Measurements from ENCODE around the gene MAP3K13. TPM values are rescaled to one million over a fixed set of nuclear protein-coding genes. Genes with fewer than 3 reads are reported as not detected.

Gene MAP3K13
- total and polyA plus RNA-seq, 2 donors = 16.4 to 33.5 TPM

GRCh38 chr3:185330644-185331043, 32.3 kb upstream of the MAP3K13 start:
- no peak for DNase-seq (ENCODE audit: extremely low spot score)
- H3K27ac ChIP-seq (ENCODE audit: low read depth) = no peak overlapping the region
- WGBS = 93% methylated on average over 3 of the region's 3 CpGs

GRCh38 chr3:185332026-185332735, 30.8 kb upstream of the MAP3K13 start:
- Histone ChIP-seq H3K4me3 (ENCODE audit: low read depth, low read length) (no peak overlapping the region), H3K27ac (ENCODE audit: low read depth) (no peak overlapping the region), H3K4me1 (ENCODE audit: insufficient read depth) (no peaks in the 10 kb centered on the region), H3K36me3 (ENCODE audit: insufficient read depth) (no peaks in the 10 kb centered on the region)
- 72% methylated on average over 3 of the region's 3 CpGs for WGBS
- DNase-seq (ENCODE audit: extremely low spot score) = no peak

More at GRCh38 chr3:185330644-185331043, 32.3 kb upstream of the MAP3K13 start:
- Histone ChIP-seq H3K36me3 (ENCODE audit: insufficient read depth) (no peaks in the 10 kb centered on the region), H3K4me3 (ENCODE audit: low read depth, low read length) (no peak overlapping the region), H3K4me1 (ENCODE audit: insufficient read depth) (no peaks in the 10 kb centered on the region)

GRCh38 chr3:185335799-185336198, 27.1 kb upstream of the MAP3K13 start:
- no peak for DNase-seq (ENCODE audit: extremely low spot score)
- no peak overlapping the region for H3K27ac ChIP-seq (ENCODE audit: low read depth)

GRCh38 chr3:185337231-185337816, 25.6 kb upstream of the MAP3K13 start:
- DNase-seq (ENCODE audit: extremely low spot score) = no peak
- Histone ChIP-seq H3K4me1 (ENCODE audit: insufficient read depth) (no peaks in the 10 kb centered on the region), H3K27ac (ENCODE audit: low read depth) (no peak overlapping the region), H3K36me3 (ENCODE audit: insufficient read depth) (no peaks in the 10 kb centered on the region), H3K4me3 (ENCODE audit: low read depth, low read length) (no peak overlapping the region)
- WGBS = 68% methylated on average over 5 of the region's 5 CpGs

More at GRCh38 chr3:185335799-185336198, 27.1 kb upstream of the MAP3K13 start:
- H3K4me1 ChIP-seq (ENCODE audit: insufficient read depth) = no peaks in the 10 kb centered on the region
- H3K4me3 ChIP-seq (ENCODE audit: low read depth, low read length) = no peak overlapping the region
- no peaks in the 10 kb centered on the region for H3K36me3 ChIP-seq (ENCODE audit: insufficient read depth)

- no peaks in the 10 kb centered on the region for H3K4me1 ChIP-seq (ENCODE audit: insufficient read depth)
- H3K36me3 ChIP-seq (ENCODE audit: insufficient read depth) = no peaks in the 10 kb centered on the region
- 93% methylated on average over 2 of the region's 2 CpGs for WGBS
- no peak overlapping the region for H3K4me3 ChIP-seq (ENCODE audit: low read depth, low read length)
- H3K27ac ChIP-seq (ENCODE audit: low read depth) = no peak overlapping the region
- no peak for DNase-seq (ENCODE audit: extremely low spot score)
These were observed 23.0 kb upstream of the MAP3K13 start for GRCh38 chr3:185339945-185340344.

GRCh38 chr3:185340751-185341150, 22.2 kb upstream of the MAP3K13 start:
- DNase-seq (ENCODE audit: extremely low spot score) = no peak
- 97% methylated on average over 2 of the region's 2 CpGs for WGBS
- Histone ChIP-seq H3K27ac (ENCODE audit: low read depth) (no peak overlapping the region), H3K4me1 (ENCODE audit: insufficient read depth) (no peaks in the 10 kb centered on the region), H3K4me3 (ENCODE audit: low read depth, low read length) (no peak overlapping the region), H3K36me3 (ENCODE audit: insufficient read depth) (no peaks in the 10 kb centered on the region)

GRCh38 chr3:185341616-185342458, 21.1 kb upstream of the MAP3K13 start:
- DNase-seq (ENCODE audit: extremely low spot score) = no peak
- no peak overlapping the region for H3K27ac ChIP-seq (ENCODE audit: low read depth)
- 57% methylated on average over 5 of the region's 5 CpGs for WGBS
- H3K36me3 ChIP-seq (ENCODE audit: insufficient read depth) = no peaks in the 10 kb centered on the region
- H3K4me1 ChIP-seq (ENCODE audit: insufficient read depth) = no peaks in the 10 kb centered on the region
- no peak overlapping the region for H3K4me3 ChIP-seq (ENCODE audit: low read depth, low read length)

GRCh38 chr3:185342459-185343174, 20.3 kb upstream of the MAP3K13 start:
- Histone ChIP-seq H3K4me1 (ENCODE audit: insufficient read depth) (no peaks in the 10 kb centered on the region), H3K36me3 (ENCODE audit: insufficient read depth) (no peaks in the 10 kb centered on the region), H3K27ac (ENCODE audit: low read depth) (no peak overlapping the region), H3K4me3 (ENCODE audit: low read depth, low read length) (no peak overlapping the region)
- no peak for DNase-seq (ENCODE audit: extremely low spot score)
- 86% methylated on average over 7 of the region's 7 CpGs for WGBS

GRCh38 chr3:185347399-185347798, 15.5 kb upstream of the MAP3K13 start:
- H3K4me1 ChIP-seq (ENCODE audit: insufficient read depth) = no peaks in the 10 kb centered on the region
- DNase-seq (ENCODE audit: extremely low spot score) = no peak
- H3K4me3 ChIP-seq (ENCODE audit: low read depth, low read length) = no peak overlapping the region
- 94% methylated on average over 9 of the region's 9 CpGs for WGBS
- H3K36me3 ChIP-seq (ENCODE audit: insufficient read depth) = no peaks in the 10 kb centered on the region
- no peak overlapping the region for H3K27ac ChIP-seq (ENCODE audit: low read depth)

- WGBS = 84% methylated on average over 6 of the region's 6 CpGs
- no peak overlapping the region for H3K27ac ChIP-seq (ENCODE audit: low read depth)
- no peaks in the 10 kb centered on the region for H3K4me1 ChIP-seq (ENCODE audit: insufficient read depth)
- no peaks in the 10 kb centered on the region for H3K36me3 ChIP-seq (ENCODE audit: insufficient read depth)
- H3K4me3 ChIP-seq (ENCODE audit: low read depth, low read length) = no peak overlapping the region
- no peak for DNase-seq (ENCODE audit: extremely low spot score)
These were observed 12.1 kb upstream of the MAP3K13 start for GRCh38 chr3:185350841-185351240.

GRCh38 chr3:185351396-185351795, 11.5 kb upstream of the MAP3K13 start:
- WGBS = 72% methylated on average over 2 of the region's 2 CpGs
- Histone ChIP-seq H3K36me3 (ENCODE audit: insufficient read depth) (no peaks in the 10 kb centered on the region), H3K4me1 (ENCODE audit: insufficient read depth) (no peaks in the 10 kb centered on the region), H3K27ac (ENCODE audit: low read depth) (no peak overlapping the region), H3K4me3 (ENCODE audit: low read depth, low read length) (no peak overlapping the region)
- DNase-seq (ENCODE audit: extremely low spot score) = no peak

GRCh38 chr3:185353225-185353624, 9.7 kb upstream of the MAP3K13 start:
- no peaks in the 10 kb centered on the region for H3K4me1 ChIP-seq (ENCODE audit: insufficient read depth)

GRCh38 chr3:185353823-185354614, 8.9 kb upstream of the MAP3K13 start:
- WGBS = 44% methylated on average over 13 of the region's 13 CpGs
- Histone ChIP-seq H3K4me1 (ENCODE audit: insufficient read depth) (no peaks in the 10 kb centered on the region), H3K4me3 (ENCODE audit: low read depth, low read length) (no peak overlapping the region), H3K36me3 (ENCODE audit: insufficient read depth) (no peaks in the 10 kb centered on the region), H3K27ac (ENCODE audit: low read depth) (no peak overlapping the region)
- DNase-seq (ENCODE audit: extremely low spot score) = no peak

More at GRCh38 chr3:185353225-185353624, 9.7 kb upstream of the MAP3K13 start:
- WGBS = 87% methylated on average over 5 of the region's 5 CpGs
- Histone ChIP-seq H3K36me3 (ENCODE audit: insufficient read depth) (no peaks in the 10 kb centered on the region), H3K27ac (ENCODE audit: low read depth) (no peak overlapping the region), H3K4me3 (ENCODE audit: low read depth, low read length) (no peak overlapping the region)
- no peak for DNase-seq (ENCODE audit: extremely low spot score)

All from urinary bladder (tissue), 4 donors.